HG02840 (cell line): ENCODE data around the gene BICC1.
"Not testable (repeated sequence)": the region's sequence is repeated elsewhere in the genome, so short reads cannot be mapped to it uniquely, and the experiment has no call there.

Experiments
- ATAC-seq: cut with Tn5 transposase; IDR thresholded peaks from one replicate; pipeline ENCODE4 v1.9.1; 2021; ENCODE audit warnings: mild to moderate bottlenecking, moderate library complexity, moderate number of reproducible peaks; ENCODE audit not compliant: unreplicated experiment, low FRiP score

BICC1 gene

GRCh38 chr10:58839771-58840170 is 327.1 kb downstream of the BICC1 start:
- no peak for ATAC-seq

- ATAC-seq: no peak
Measured at GRCh38 chr10:58840840-58841435, 328.3 kb downstream of the BICC1 start.

GRCh38 chr10:58842860-58843376 is 330.2 kb downstream of the BICC1 start:
- ATAC-seq: no peak

GRCh38 chr10:58843760-58844159 is 331.1 kb downstream of the BICC1 start:
- ATAC-seq: no peak

GRCh38 chr10:58844680-58845079 is 332.0 kb downstream of the BICC1 start:
- no peak for ATAC-seq

GRCh38 chr10:58846856-58847255 is 334.2 kb downstream of the BICC1 start:
- ATAC-seq: no peak

- no peak for ATAC-seq
Measured at GRCh38 chr10:58851606-58852005, 338.9 kb downstream of the BICC1 start.

GRCh38 chr10:58853668-58854067 is 341.0 kb downstream of the BICC1 start:
- ATAC-seq: no peak

GRCh38 chr10:58854811-58855210 is 342.1 kb downstream of the BICC1 start:
- no peak for ATAC-seq

- no peak for ATAC-seq
Measured at GRCh38 chr10:58856508-58857240, 344.0 kb downstream of the BICC1 start.

GRCh38 chr10:58857251-58857805 is 344.7 kb downstream of the BICC1 start:
- ATAC-seq: no peak

GRCh38 chr10:58858123-58858522 is 345.5 kb downstream of the BICC1 start:
- ATAC-seq: not testable (repeated sequence)

GRCh38 chr10:58859526-58859925 is 346.9 kb downstream of the BICC1 start:
- ATAC-seq: no peak

- ATAC-seq: no peak
Measured at GRCh38 chr10:58867683-58868082, 355.0 kb downstream of the BICC1 start.

GRCh38 chr10:58868736-58869435 is 356.2 kb downstream of the BICC1 start:
- no peak for ATAC-seq

GRCh38 chr10:58870070-58870469 is 357.4 kb downstream of the BICC1 start:
- ATAC-seq: no peak

GRCh38 chr10:58873161-58873560 is 360.5 kb downstream of the BICC1 start:
- no peak for ATAC-seq
